GM19023 (cell line): ENCODE measurements around the gene SLC25A30.

Experiments
- ATAC-seq: cut with Tn5 transposase; IDR thresholded peaks from one replicate; pipeline ENCODE4 v1.9.1; 2021; ENCODE audit warnings: mild to moderate bottlenecking, moderate library complexity; ENCODE audit not compliant: unreplicated experiment

The SLC25A30 gene, protein sequence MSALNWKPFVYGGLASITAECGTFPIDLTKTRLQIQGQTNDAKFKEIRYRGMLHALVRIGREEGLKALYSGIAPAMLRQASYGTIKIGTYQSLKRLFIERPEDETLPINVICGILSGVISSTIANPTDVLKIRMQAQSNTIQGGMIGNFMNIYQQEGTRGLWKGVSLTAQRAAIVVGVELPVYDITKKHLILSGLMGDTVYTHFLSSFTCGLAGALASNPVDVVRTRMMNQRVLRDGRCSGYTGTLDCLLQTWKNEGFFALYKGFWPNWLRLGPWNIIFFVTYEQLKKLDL

DNA sequence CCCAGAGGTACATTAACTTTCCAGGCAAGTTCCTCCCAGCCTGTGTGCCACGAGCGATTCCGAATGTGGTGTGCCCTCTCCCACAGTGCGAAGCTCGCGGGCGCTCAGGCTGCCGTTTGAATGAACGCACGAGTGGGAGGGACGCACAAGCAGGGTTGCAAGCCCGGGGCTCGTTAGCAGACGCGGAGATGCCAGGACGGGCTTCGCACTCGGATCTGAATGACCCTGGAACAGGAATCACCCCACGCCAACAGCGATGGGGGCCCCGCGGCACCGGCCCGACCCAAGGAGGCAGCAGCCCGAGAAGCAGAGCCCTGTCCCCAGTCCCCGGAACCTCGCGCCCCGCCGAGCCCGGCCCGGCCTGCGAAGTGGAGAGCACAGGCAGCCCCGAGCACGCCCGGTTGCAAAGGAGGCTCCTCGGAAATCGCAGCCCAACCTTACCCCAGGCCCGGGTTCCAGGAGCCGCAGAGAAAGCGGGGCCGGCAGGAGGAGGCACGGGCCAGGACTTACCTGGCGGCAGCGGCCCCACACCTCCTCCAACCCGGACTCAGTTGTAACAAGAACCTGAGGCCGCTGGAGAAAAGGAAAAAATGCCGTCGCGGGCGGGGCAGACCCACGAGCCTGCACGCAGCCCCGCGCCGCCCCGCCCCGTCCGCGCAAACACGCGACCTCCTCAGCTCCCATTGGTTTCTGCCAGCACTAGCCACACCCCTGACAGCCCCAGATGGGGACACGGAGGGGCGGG is at the start of gene SLC25A30:
Gene SLC25A30, minus strand, starts transcription at position 584 of the 745 bp plus-strand sequence. CDS start 6,948 bp downstream, outside the sequence.
- peak; percentile 96 for ATAC-seq

DNA sequence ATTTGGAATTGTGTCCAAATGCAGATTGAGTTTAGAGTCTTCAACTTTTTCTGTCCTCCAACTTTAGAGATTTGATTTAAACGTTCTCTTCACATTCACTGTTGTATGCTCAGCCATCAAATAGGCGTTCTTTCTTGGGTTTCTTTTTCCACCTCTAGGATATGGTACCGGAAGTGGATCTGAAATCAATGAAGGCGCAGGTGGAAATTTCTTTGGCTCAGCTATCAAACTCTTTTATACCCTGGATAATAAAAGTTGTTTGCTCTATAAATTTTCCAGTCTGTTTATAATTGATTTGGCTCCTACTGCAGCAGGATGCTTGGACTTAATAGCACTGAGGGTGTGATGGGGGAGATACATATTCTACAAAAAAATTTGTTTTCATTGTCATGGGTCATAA is 48.2 kb upstream of the SLC25A30 start:
- no peak for ATAC-seq

- peak; percentile 96 for ATAC-seq
These were observed 46.7 kb upstream of the SLC25A30 start, which contains the start of gene COG3 for GRCh38 chr13:45464687-45465453. Gene COG3, plus strand, starts transcription at chr13:45464939. Its CDS starts 98 bp downstream, at chr13:45465037.

- ATAC-seq, result no peak
These were observed 46.0 kb upstream of the SLC25A30 start for GRCh38 chr13:45464141-45464686.

- ATAC-seq, result no peak
These were observed 38.2 kb upstream of the SLC25A30 start for GRCh38 chr13:45456196-45456972.

- no peak for ATAC-seq
These were observed 36.0 kb upstream of the SLC25A30 start for GRCh38 chr13:45454204-45454603.

DNA sequence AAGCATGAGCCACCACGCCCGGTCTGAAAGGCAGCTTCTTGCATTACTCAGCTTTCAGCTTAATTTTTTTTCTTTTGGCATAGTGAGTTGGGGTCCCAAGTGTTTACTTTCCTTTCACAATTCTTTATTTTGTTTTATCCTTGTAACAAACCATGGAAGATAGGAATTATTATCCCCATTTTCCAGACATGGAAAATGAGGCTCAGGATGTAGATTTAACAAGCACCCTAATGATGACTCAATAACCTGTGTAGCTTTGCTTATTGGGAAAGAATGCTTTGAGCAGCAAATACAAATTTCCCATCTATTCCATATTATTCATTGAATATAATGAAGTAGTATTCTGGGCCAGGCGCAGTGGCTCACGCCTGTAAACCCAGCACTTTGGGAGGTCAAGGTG is 33.1 kb upstream of the SLC25A30 start:
- no peak for ATAC-seq

- ATAC-seq, result no peak
These were observed 30.9 kb upstream of the SLC25A30 start for GRCh38 chr13:45448965-45449559.

DNA sequence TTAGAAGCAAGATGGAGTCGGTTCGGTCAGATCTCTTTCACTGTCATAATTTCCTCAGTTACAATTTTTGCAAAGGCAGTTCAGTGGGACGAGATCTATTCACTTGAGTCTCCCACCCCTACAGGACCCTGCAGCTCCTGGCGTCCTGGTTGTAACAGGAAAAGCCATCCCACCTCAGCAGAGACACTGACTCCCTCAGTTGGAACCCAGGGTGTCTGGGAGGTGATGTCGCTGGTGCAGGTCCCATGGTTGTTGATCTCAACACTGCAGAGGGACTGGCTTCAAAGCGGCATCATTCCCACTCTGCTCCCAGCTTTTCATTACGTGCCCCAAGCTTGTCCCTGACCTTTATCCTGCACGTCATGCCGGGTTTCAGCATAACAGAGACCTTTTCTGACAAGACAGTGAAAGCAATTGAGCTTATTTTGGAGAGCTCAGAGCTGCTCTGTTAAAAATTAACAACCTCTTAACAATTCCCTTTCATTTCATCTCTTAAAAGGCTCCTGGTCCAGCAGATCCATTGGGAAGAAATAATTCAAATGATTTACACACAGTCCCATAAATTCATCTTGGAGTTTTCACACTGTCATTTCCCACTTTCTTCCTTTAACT is 29.0 kb upstream of the SLC25A30 start:
- ATAC-seq, result no peak

DNA sequence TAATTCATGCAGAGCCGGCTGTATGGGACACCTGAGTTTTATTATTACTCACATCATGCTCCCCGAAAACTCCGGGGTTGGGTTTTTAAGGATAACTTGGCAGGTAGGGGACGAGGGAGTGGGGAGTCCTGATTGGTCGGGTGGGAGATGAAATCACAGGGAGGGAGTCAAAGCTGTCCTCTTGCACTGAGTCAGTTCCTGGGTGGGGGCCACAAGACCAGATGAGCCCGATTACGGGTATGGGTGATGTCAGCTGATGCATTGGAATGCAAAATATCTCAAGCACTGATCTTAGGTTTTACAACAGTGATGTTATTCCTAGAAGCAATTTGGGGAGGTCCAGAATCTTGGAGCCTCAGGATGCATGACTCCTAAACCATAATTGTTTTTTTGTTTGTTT is 28.0 kb upstream of the SLC25A30 start:
- no peak for ATAC-seq

GRCh38 chr13:45445053-45445452 is 26.9 kb upstream of the SLC25A30 start:
- ATAC-seq, result no peak

DNA sequence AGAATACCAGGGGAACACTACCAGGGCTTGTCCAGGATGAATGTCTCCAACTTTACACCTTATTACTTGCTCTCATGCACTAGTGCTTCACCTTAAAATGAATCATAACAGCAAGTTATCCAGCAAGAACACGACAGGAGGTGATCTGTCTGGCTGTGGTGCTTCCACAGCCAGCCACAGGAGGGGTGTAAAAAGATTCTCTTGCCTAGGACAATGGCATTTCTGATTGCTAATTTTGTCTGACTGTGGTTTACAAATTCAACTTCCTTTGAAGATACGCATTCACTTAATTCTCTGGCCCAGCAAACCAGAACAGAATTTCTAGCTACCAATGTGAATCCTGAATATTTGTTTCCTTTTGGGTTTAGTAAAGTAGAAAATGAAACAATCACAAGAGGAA is 23.5 kb upstream of the SLC25A30 start:
- ATAC-seq, result no peak

- ATAC-seq, result no peak
These were observed 21.7 kb upstream of the SLC25A30 start for GRCh38 chr13:45439781-45440462.

DNA sequence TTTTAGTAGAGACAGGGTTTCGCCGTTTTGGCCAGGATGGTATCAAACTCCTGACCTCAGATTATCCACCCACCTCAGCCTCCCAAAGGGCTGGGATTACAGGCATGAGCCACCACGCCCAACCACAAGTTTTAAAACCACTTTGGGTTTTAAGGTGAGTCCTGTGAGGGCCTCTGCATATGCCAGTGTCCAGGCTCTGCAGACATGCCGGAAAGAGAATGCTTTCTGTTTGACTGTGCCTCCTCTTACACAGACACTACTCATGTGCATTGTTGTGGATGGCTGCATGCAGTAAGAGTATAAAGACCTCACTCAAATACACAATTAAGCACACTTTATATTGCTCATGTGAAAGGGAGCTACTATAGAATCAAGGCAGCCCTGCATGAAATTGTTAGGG is 20.8 kb upstream of the SLC25A30 start:
- no peak for ATAC-seq

DNA sequence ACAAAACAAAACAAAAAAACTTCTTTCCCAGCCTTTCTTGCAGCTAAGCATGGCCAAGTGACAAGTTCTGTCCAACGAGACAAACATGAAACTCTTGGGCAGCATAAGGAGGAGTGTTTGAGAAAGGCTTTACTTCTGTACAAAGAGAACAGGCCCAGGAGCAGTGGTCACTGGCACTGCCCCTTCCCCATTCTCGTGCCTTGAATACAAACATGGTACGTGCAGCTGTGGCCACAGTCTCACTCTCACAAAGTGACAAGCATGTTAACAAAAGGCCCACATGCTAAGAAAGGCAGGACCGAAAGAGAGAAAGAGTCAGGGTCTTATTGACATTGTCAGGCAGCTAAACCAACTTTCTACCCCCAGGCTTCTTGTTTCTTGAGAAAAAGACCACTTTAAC is 19.8 kb upstream of the SLC25A30 start:
- ATAC-seq, result no peak

GRCh38 chr13:45436953-45437352 is 18.8 kb upstream of the SLC25A30 start:
- ATAC-seq, result no peak

DNA sequence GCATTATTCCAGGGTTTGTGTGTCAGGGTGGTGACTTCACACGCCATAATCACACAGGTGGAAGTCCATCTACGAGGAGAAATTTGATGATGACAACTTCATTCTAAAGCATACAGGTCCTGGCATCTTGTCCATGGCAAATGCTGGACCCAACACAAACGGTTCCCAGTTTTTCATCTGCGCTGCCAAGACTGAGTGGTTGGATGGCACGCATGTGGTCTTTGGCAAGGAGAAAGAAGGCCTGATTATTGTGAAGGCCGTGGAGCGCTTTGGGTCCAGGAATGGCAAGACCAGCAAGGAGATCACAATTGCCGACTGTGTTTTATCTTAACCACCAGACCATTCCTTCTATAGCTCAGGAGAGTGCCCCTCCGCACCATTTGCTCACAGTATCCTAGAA is 18.2 kb upstream of the SLC25A30 start:
- ATAC-seq, result no peak

GRCh38 chr13:45434556-45435371 is 16.6 kb upstream of the SLC25A30 start:
- no peak for ATAC-seq
